HepG2 (cell line): ENCODE data around the gene PPAN. TPM values are rescaled to one million over a fixed set of nuclear protein-coding genes. Genes with fewer than 3 reads are reported as not detected.

Experiments used
- ATAC-seq: fragments of 200-7000 bp; cut with Tn5 transposase; 3 replicates; pipeline ENCODE4 v1.9.1; 2020; ENCODE audit warnings: mild to moderate bottlenecking, moderate library complexity
- BruUV-seq: library from RNA; stranded (reverse); fragments of 400-500 nt; replicated peaks from 2 replicates; lab custom pipeline; 2021; lab: Mats Ljungman, UMichigan
- CTCF ChIA-PET: fragments of 300-600 bp; formaldehyde crosslinking; extraction: SDS; loops from one replicate; lab custom pipeline; 2021; ENCODE audit warnings: low total read pairs, inconsistent platforms, low intra/inter-chr PET ratio; lab: Yijun Ruan, JAX
- POLR2A ChIA-PET: fragments of 350-600 bp; sonication (Branson Sonifier 250); formaldehyde crosslinking; loops from one replicate; lab custom pipeline; 2020; ENCODE audit warnings: antibody characterized with exemption, inconsistent platforms; lab: Yijun Ruan, JAX
- DNase-seq: peaks from one replicate; pipeline ENCODE4 v3.0.0-alpha.2; 2015; ENCODE audit warnings: low spot score
- FAIRE-seq: peaks from 3 replicates; lab custom pipeline; 2011; peaks lifted over from hg19 to GRCh38; lab: Jason Lieb, UNC
- H2AFZ ChIP-seq: one replicate; pipeline ENCODE4 v1.6.1; 2011; ENCODE audit warnings: low read length, inconsistent platforms
- H3K27ac ChIP-seq: fragments of 300-600 bp; 3 replicates; pipeline ENCODE4 v1.8.0; 2011; ENCODE audit warnings: mixed run types, mild to moderate bottlenecking, mixed read lengths, low read length, inconsistent platforms; ENCODE audit not compliant: insufficient read depth; ENCODE audit errors: extremely low read length
- H3K27me3 ChIP-seq, 2 experiments: fragments of 200-600 bp in 1 of 2; 2 replicates in 1 of 2; 3 replicates in 1 of 2; pipeline versions ENCODE4 v1.6.0 to v1.8.0; 2011; ENCODE audit warnings: low read length in 2 of 2, mild to moderate bottlenecking in 2 of 2, moderate library complexity in 2 of 2, inconsistent platforms in 1 of 2; ENCODE audit not compliant: insufficient read depth in 2 of 2, control insufficient read depth in 1 of 2
- H3K36me3 ChIP-seq, 2 experiments: fragments of 200-600 bp in 1 of 2; replicated peaks in 1 of 2; 2 replicates in 1 of 2; 3 replicates in 1 of 2; pipeline versions ENCODE4 v1.5.1 to v1.8.0; 2011; ENCODE audit warnings: low read length in 2 of 2, inconsistent platforms in 1 of 2; ENCODE audit not compliant: insufficient read depth in 2 of 2, control insufficient read depth in 1 of 2
- H3K4me1 ChIP-seq: 2 replicates; pipeline ENCODE4 v1.5.1; 2012; ENCODE audit warnings: low read length, inconsistent platforms; ENCODE audit not compliant: insufficient read depth
- H3K4me2 ChIP-seq: 2 replicates; pipeline ENCODE4 v1.6.0; 2011; ENCODE audit warnings: low read depth, low read length, inconsistent platforms
- H3K4me3 ChIP-seq, 3 experiments: fragments of 200-600 bp in 1 of 3; sonication (generic), shearing (Covaris generic) in 1 of 3; replicated peaks in 1 of 3; 2 replicates each; pipeline ENCODE4 v1.5.1; 2011 to 2016; ENCODE audit warnings: low read length in 3 of 3, inconsistent platforms in 2 of 3, low read depth in 2 of 3, mild to moderate bottlenecking in 2 of 3, control low read depth in 1 of 3, mixed read lengths in 1 of 3; ENCODE audit not compliant: insufficient read depth in 1 of 3
- H3K79me2 ChIP-seq: one replicate; pipeline ENCODE4 v1.6.1; 2011; ENCODE audit warnings: low read length, inconsistent platforms; ENCODE audit not compliant: insufficient read depth
- H3K9ac ChIP-seq: 2 replicates; pipeline ENCODE4 v1.6.0; 2011; ENCODE audit warnings: mild to moderate bottlenecking, low read depth, low read length, inconsistent platforms; ENCODE audit not compliant: insufficient read depth
- H3K9me3 ChIP-seq: 2 replicates; pipeline ENCODE4 v1.5.1; 2012; ENCODE audit warnings: mild to moderate bottlenecking, low read length
- H4K20me1 ChIP-seq: 2 replicates; pipeline ENCODE4 v1.6.0; 2011; ENCODE audit warnings: inconsistent platforms, mild to moderate bottlenecking, low read length, moderate library complexity; ENCODE audit not compliant: insufficient read depth
- AGO2 ChIP-seq: fragments of 200-400 bp; formaldehyde crosslinking; optimal IDR thresholded peaks from 2 replicates; pipeline ENCODE3; 2017; ENCODE audit warnings: mild to moderate bottlenecking, low read depth, low read length, moderate library complexity
- BCL6 ChIP-seq: IDR thresholded peaks from 2 replicates; pipeline ENCODE4 v1.6.1; 2016; ENCODE audit warnings: missing genetic modification reagents, missing compliant biosample characterization
- CBX2 ChIP-seq, 2 experiments: fragments of 200-600 bp in 1 of 2; sonication (generic); formaldehyde crosslinking in 1 of 2; IDR thresholded peaks; 2 replicates each; pipeline versions ENCODE4 v1.7.0 to v1.8.1; 2018 to 2022; ENCODE audit warnings: low read depth in 2 of 2, low read length in 1 of 2, mild to moderate bottlenecking in 1 of 2, missing genetic modification reagents in 1 of 2
- DNMT1 ChIP-seq: sonication (generic); formaldehyde crosslinking; IDR thresholded peaks from 2 replicates; pipeline ENCODE4 v1.5.1; 2020; ENCODE audit warnings: mild to moderate bottlenecking, missing genetic modification reagents
- FIP1L1 ChIP-seq: fragments of 200-400 bp; formaldehyde crosslinking; IDR thresholded peaks from 2 replicates; pipeline ENCODE4 v1.6.1; 2018; ENCODE audit warnings: low read depth, mild to moderate bottlenecking, low read length, moderate library complexity, borderline replicate concordance; ENCODE audit not compliant: insufficient read depth
- HNF4G ChIP-seq, 2 experiments: sonication (generic) in 1 of 2; formaldehyde crosslinking in 1 of 2; IDR thresholded peaks; 2 replicates each; pipeline versions ENCODE4 v1.4.0 to v1.6.1; 2011 to 2020; ENCODE audit warnings: borderline replicate concordance in 2 of 2, low read depth in 2 of 2, mild to moderate bottlenecking in 2 of 2, low read length in 1 of 2, missing genetic modification reagents in 1 of 2, moderate library complexity in 1 of 2
- NBN ChIP-seq: fragments of 450-650 bp; conservative IDR thresholded peaks from 2 replicates; pipeline ENCODE4 v1.6.1; 2017
- PHF21A ChIP-seq: sonication (generic); formaldehyde crosslinking; IDR thresholded peaks from 2 replicates; pipeline ENCODE4 v1.5.0; 2020; ENCODE audit warnings: mild to moderate bottlenecking, missing genetic modification reagents
- RAD21 ChIP-seq: fragments of 450-650 bp; formaldehyde crosslinking; IDR thresholded peaks from 2 replicates; pipeline ENCODE4 v1.5.0; 2020; ENCODE audit warnings: mild to moderate bottlenecking
- RORA ChIP-seq: sonication (generic); formaldehyde crosslinking; IDR thresholded peaks from 2 replicates; pipeline ENCODE4 v1.5.0; 2020; ENCODE audit warnings: mild to moderate bottlenecking, missing genetic modification reagents, moderate library complexity
- THAP8 ChIP-seq: sonication (generic); formaldehyde crosslinking; IDR thresholded peaks from 2 replicates; pipeline ENCODE4 v1.5.1; 2020; ENCODE audit warnings: missing genetic modification reagents, mild to moderate bottlenecking, borderline replicate concordance
- TP53 ChIP-seq: sonication (generic); formaldehyde crosslinking; conservative IDR thresholded peaks from 2 replicates; pipeline ENCODE4 v1.4.0; 2020; ENCODE audit warnings: missing genetic modification reagents
- ZBTB20 ChIP-seq: sonication (generic); formaldehyde crosslinking; IDR thresholded peaks from 2 replicates; pipeline ENCODE4 v1.8.1; 2023; ENCODE audit warnings: missing genetic modification reagents, low read depth, mild to moderate bottlenecking, borderline replicate concordance
- ZFP41 ChIP-seq: sonication (generic); formaldehyde crosslinking; IDR thresholded peaks from 2 replicates; pipeline ENCODE4 v1.4.0; 2020; ENCODE audit warnings: mild to moderate bottlenecking, missing genetic modification reagents, borderline replicate concordance
- ZNF317 ChIP-seq: sonication (generic); formaldehyde crosslinking; IDR thresholded peaks from 2 replicates; pipeline ENCODE4 v1.5.0; 2020; ENCODE audit warnings: mild to moderate bottlenecking, missing genetic modification reagents
- ZNF468 ChIP-seq: sonication (generic); formaldehyde crosslinking; IDR thresholded peaks from 2 replicates; pipeline ENCODE4 v1.8.0; 2022; ENCODE audit warnings: mild to moderate bottlenecking, moderate library complexity, missing genetic modification reagents
- WGBS: methylation state at CpG from one replicate; pipeline ENCODE4 v1.1.6; 2017; ENCODE audit warnings: low lambda C conversion rate; 5-methylcytosine and 5-hydroxymethylcytosine counted together
- in situ Hi-C: cut with HindIII; loops from 2 replicates; pipeline ENCODE4 v1.10.0; 2017; ENCODE audit warnings: low pct_unique_long_range_greater_than_20kb; ENCODE audit not compliant: extremely low pct_ligation_motif_present
- intact Hi-C: fragments of 100-400 bp; cut with micrococcal nuclease; formaldehyde crosslinking; loops from one replicate; pipeline ENCODE4 v1.10.0; 2022; ENCODE audit not compliant: unreplicated experiment
- polyA plus RNA-seq, 8 experiments: library from polyadenylated mRNA; depleted of rRNA in 3 of 8; stranded (reverse) in 7 of 8; unstranded in 1 of 8; fragments of >200 nt; fragmentation: Illumina TruSeq in 4 of 8; extraction: Trizol in 4 of 8; gene quantifications; 2 replicates each; pipeline versions ENCODE4 v1.2.1 to v1.2.3, GENCODE V29; 2011 to 2016; ENCODE audit warnings: low read depth in 4 of 8, missing spikeins in 1 of 8, mixed read lengths in 1 of 8; ENCODE audit not compliant: insufficient read depth in 1 of 8
- total RNA-seq, 5 experiments: library from RNA; depleted of rRNA; stranded (reverse); fragments of >200 nt; fragmentation: Illumina TruSeq; extraction: Trizol; gene quantifications; 2 replicates each; pipeline ENCODE4 v1.2.3, GENCODE V29; 2016; ENCODE audit warnings: low read depth in 1 of 5
- TF ChIP-seq, protein P1 (sequence below): sonication (generic); formaldehyde crosslinking; IDR thresholded peaks from 2 replicates; pipeline ENCODE4 v1.4.0; 2020; ENCODE audit warnings: mild to moderate bottlenecking, missing genetic modification reagents

Gene PPAN
- total and polyA plus RNA-seq, 2 of the 13 experiments (the other 11 are each of a cell fraction or from before 2014, with no cell fraction given) = 36.2 to 41.9 TPM

GRCh38 chr19:10135551-10136334 lies 29.6 kb downstream of the PPAN start:
- no peaks in the 10 kb centered on the region for H3K9me3 ChIP-seq
- BruUV-seq = no TSS peak
- 97% methylated on average over 23 of the region's 39 CpGs for WGBS
- FAIRE-seq = no peak
- peak; percentile 79 for TF ChIP-seq AGO2
- no peak for TF ChIP-seq ZBTB20 (CRISPR knock-in tag)
- TF ChIP-seq, all 625 proteins: peak for 1
- no peak overlapping the region for H3K4me2 ChIP-seq
- DNase-seq = no peak
- in situ Hi-C loops = no loop called here
- no peak; the same call in 2 of the 3 replicates for ATAC-seq
- H3K36me3 ChIP-seq = peaks cover 41 to 63% of the 10 kb centered on the region in 2 experiments
- H3K4me3 ChIP-seq = no peak overlapping the region
- H3K27me3 ChIP-seq = no peaks in the 10 kb centered on the region
- no peaks in the 10 kb centered on the region for H4K20me1 ChIP-seq
- H3K79me2 ChIP-seq = no peaks in the 10 kb centered on the region
- POLR2A ChIA-PET = no interaction called here
- CTCF ChIA-PET = no interaction called here
- no peaks in the 10 kb centered on the region for H3K4me1 ChIP-seq
- H3K9ac ChIP-seq = no peak overlapping the region
- H2AFZ ChIP-seq = no peak overlapping the region
- H3K27ac ChIP-seq = no peak overlapping the region
- intact Hi-C loops = no loop called here

DNA sequence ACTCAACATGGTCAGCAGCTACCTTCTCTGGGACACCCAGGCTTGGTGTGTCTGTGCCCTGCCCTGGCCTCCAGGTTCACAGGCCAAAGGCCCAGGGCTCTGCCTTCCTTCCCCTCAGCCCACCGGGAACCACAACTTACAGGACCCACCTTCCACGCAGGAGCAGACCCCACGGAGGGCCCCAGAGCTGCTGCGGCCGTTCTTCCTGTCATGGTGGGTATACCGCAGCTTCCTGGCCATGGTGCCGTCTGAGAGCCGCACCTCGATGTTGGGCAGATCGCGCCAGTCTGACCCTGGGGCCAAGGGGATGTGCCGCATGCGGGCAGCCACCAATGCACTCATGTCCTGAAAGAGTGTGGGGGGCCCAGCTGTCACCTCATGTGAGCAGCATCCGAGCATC lies 30.8 kb downstream of the PPAN start:
- no peak overlapping the region for H3K27ac ChIP-seq
- no peak overlapping the region for H2AFZ ChIP-seq
- H3K4me2 ChIP-seq = no peak overlapping the region
- intact Hi-C loops = no loop called here
- FAIRE-seq = no peak
- DNase-seq = no peak
- H3K36me3 ChIP-seq = peaks cover 44 to 75% of the 10 kb centered on the region in 2 experiments
- 98% methylated on average over 8 of the region's 14 CpGs for WGBS
- no peaks in the 10 kb centered on the region for H3K4me1 ChIP-seq
- in situ Hi-C loops = no loop called here
- no peaks in the 10 kb centered on the region for H3K27me3 ChIP-seq
- POLR2A ChIA-PET = no interaction called here
- no peak overlapping the region for H3K9ac ChIP-seq
- no peaks in the 10 kb centered on the region for H3K79me2 ChIP-seq
- H4K20me1 ChIP-seq = no peaks in the 10 kb centered on the region
- no peaks in the 10 kb centered on the region for H3K9me3 ChIP-seq
- BruUV-seq = no TSS peak
- ATAC-seq = no peak
- H3K4me3 ChIP-seq = no peak overlapping the region
- CTCF ChIA-PET = no interaction called here
- no peak for TF ChIP-seq NBN
- TF ChIP-seq ZFP41 (CRISPR knock-in tag) = no peak
- TF ChIP-seq PHF21A (CRISPR knock-in tag) = no peak
- TF ChIP-seq RAD21 (CRISPR knock-in tag) = no peak
- TF ChIP-seq FIP1L1 = no peak
- no peak for TF ChIP-seq BCL6 (CRISPR knock-in tag)
- no peak for TF ChIP-seq RORA
- no peak for TF ChIP-seq ZNF317
- TF ChIP-seq HNF4G (IDR thresholded peaks at IDR 0.05; ENCODE audit: borderline replicate concordance, low read depth, low read length) = no peak
- no peak for TF ChIP-seq HNF4G (CRISPR knock-in tag; IDR thresholded peaks at IDR 0.05; ENCODE audit: borderline replicate concordance, low read depth)
- TF ChIP-seq THAP8 (CRISPR knock-in tag) = no peak
- no peak for TF ChIP-seq ZNF468
- no peak for TF ChIP-seq TP53 (CRISPR knock-in tag)
- no peak for TF ChIP-seq CBX2 (IDR thresholded peaks at IDR 0.05; ENCODE audit: low read depth, low read length)
- no peak for TF ChIP-seq CBX2 (CRISPR knock-in tag; IDR thresholded peaks at IDR 0.05; ENCODE audit: low read depth)
- TF ChIP-seq, protein P1, sequence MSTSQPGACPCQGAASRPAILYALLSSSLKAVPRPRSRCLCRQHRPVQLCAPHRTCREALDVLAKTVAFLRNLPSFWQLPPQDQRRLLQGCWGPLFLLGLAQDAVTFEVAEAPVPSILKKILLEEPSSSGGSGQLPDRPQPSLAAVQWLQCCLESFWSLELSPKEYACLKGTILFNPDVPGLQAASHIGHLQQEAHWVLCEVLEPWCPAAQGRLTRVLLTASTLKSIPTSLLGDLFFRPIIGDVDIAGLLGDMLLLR (CRISPR knock-in tag) = no peak
- no peak for TF ChIP-seq DNMT1 (CRISPR knock-in tag)
